Fibroblast of lung (primary cell): ENCODE results near the gene COL25A1.

Experiments
- CTCF ChIP-seq, 2 donors: IDR thresholded peaks in 1 of 2; conservative IDR thresholded peaks in 1 of 2; 1 replicate in 1 of 2; 2 replicates in 1 of 2; pipeline ENCODE4 v1.5.1; 2011 to 2012; ENCODE audit warnings: low read length in 2 of 2, control low read depth in 1 of 2, inconsistent platforms in 1 of 2, low read depth in 1 of 2, mild to moderate bottlenecking in 1 of 2
- EZH2 ChIP-seq: IDR thresholded peaks from 2 replicates; pipeline ENCODE4 v1.5.1; 2012; ENCODE audit warnings: low read length, control low read depth, mild to moderate bottlenecking; ENCODE audit errors: missing control alignments

- TF ChIP-seq CTCF (conservative IDR thresholded peaks at IDR 0.05 in 1 of 2, IDR thresholded peaks at IDR 0.05 in 1 of 2; ENCODE audit: low read depth in 1 of 2, low read length in 2 of 2) (no peak), EZH2 (no peak)
Measured at GRCh38 chr4:109163493-109163892, 139.0 kb downstream of the COL25A1 start.
